Testis (tissue), 3 donors: Measurements from ENCODE around the gene TEKT5. TPM values are rescaled to one million over a fixed set of nuclear protein-coding genes. Genes with fewer than 3 reads are reported as not detected.

Experiments
- DNase-seq: peaks from one replicate; pipeline ENCODE4 v3.0.0-alpha.2; 2019
- H3K27ac ChIP-seq, 2 donors: fragments of 200-600 bp; sonication (generic); one replicate each; pipeline ENCODE4 v1.5.1; 2019
- H3K27me3 ChIP-seq: fragments of 200-600 bp; sonication (generic); one replicate; pipeline ENCODE4 v1.5.1; 2019
- H3K36me3 ChIP-seq: fragments of 200-600 bp; sonication (generic); one replicate; pipeline ENCODE4 v1.5.1; 2017; ENCODE audit warnings: low read depth; ENCODE audit errors: missing control alignments
- H3K4me1 ChIP-seq: fragments of 200-600 bp; sonication (generic); one replicate; pipeline ENCODE4 v1.5.1; 2019
- H3K4me3 ChIP-seq, 2 donors: fragments of 200-600 bp; sonication (generic); one replicate each; pipeline ENCODE4 v1.5.1; 2017 to 2019
- H3K9me3 ChIP-seq: fragments of 200-600 bp; sonication (generic); one replicate; pipeline ENCODE4 v1.5.1; 2017
- POLR2A ChIP-seq: fragments of 450-650 bp; IDR thresholded peaks from one replicate; pipeline ENCODE4 v1.6.1; 2017; ENCODE audit warnings: antibody characterized with exemption, mild to moderate bottlenecking, moderate library complexity
- WGBS, 2 donors: methylation state at CpG; one replicate each; pipeline ENCODE4 v1.1.5; 2018; 5-methylcytosine and 5-hydroxymethylcytosine counted together
- intact Hi-C: fragments of 100-400 bp; cut with DNase I; formaldehyde crosslinking; loops from one replicate; pipeline ENCODE4 v1.15.1; 2023; ENCODE audit warnings: low total_unique reads
- polyA plus RNA-seq: library from polyadenylated mRNA; stranded (reverse); fragments of 350-450 nt; fragmentation: Illumina TruSeq; extraction: RNeasy Lipid Tissue Mini Kit (QIAGEN cat#74804); gene quantifications from one replicate; pipeline ENCODE4 v1.2.3, GENCODE V29; 2014; ENCODE audit warnings: low read depth, low replicate concordance; ENCODE audit not compliant: insufficient read depth
- total RNA-seq, 2 donors: library from RNA; depleted of rRNA; stranded (reverse); fragments of >200 nt; gene quantifications; one replicate each; pipeline ENCODE4 v1.2.3, GENCODE V29; 2016
- TF ChIP-seq, protein P1 (sequence below), 3 experiments: fragments of 450-650 bp in 2 of 3; fragments of 200-600 bp in 1 of 3; sonication (generic) in 1 of 3; IDR thresholded peaks; one replicate each; pipeline ENCODE4 v1.5.1; 2016 to 2019; ENCODE audit warnings: antibody characterized with exemption in 3 of 3, mild to moderate bottlenecking in 2 of 3, moderate library complexity in 1 of 3

The TEKT5 gene
- total and polyA plus RNA-seq, 3 donors from 2014 or later, result 20.7 to 69.1 (median 35.6) TPM

DNA sequence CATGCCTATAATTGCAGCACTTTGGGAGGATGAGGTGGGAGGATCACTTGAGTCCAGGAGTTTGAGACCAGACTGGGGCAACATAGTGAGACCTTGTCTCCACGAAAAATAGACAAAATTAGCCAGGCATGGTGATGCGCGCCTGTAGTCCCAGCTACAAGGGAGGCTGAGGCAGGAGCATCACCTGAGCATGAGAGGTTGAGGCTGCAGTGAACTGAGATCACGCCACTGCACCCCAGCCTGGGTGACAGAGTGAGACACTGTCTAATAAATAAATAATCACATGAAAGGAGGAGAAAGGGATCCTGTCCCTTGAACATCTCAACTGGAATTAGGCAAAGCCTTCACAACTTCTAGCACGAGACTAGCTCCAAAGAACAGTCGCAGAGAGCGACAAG lies 53.2 kb downstream of the TEKT5 start:
- TF ChIP-seq POLR2A, result no peak
- TF ChIP-seq, protein P1, sequence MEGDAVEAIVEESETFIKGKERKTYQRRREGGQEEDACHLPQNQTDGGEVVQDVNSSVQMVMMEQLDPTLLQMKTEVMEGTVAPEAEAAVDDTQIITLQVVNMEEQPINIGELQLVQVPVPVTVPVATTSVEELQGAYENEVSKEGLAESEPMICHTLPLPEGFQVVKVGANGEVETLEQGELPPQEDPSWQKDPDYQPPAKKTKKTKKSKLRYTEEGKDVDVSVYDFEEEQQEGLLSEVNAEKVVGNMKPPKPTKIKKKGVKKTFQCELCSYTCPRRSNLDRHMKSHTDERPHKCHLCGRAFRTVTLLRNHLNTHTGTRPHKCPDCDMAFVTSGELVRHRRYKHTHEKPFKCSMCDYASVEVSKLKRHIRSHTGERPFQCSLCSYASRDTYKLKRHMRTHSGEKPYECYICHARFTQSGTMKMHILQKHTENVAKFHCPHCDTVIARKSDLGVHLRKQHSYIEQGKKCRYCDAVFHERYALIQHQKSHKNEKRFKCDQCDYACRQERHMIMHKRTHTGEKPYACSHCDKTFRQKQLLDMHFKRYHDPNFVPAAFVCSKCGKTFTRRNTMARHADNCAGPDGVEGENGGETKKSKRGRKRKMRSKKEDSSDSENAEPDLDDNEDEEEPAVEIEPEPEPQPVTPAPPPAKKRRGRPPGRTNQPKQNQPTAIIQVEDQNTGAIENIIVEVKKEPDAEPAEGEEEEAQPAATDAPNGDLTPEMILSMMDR (IDR thresholded peaks at IDR 0.05), result no peak
- DNase-seq, result no peak
- H3K4me3 ChIP-seq, result no peak overlapping the region
- no peaks in the 10 kb centered on the region for H3K27me3 ChIP-seq
- H3K9me3 ChIP-seq, result no peaks in the 10 kb centered on the region
- H3K27ac ChIP-seq, result peak overlapping the region in 1 of 2 donors; percentile 21
- H3K4me1 ChIP-seq, result peaks cover 3% of the 10 kb centered on the region
- intact Hi-C loops, result no loop called here
- no peaks in the 10 kb centered on the region for H3K36me3 ChIP-seq
- WGBS, 2 donors, result 94 to 98% methylated on average over 7 of the region's 7 CpGs

DNA sequence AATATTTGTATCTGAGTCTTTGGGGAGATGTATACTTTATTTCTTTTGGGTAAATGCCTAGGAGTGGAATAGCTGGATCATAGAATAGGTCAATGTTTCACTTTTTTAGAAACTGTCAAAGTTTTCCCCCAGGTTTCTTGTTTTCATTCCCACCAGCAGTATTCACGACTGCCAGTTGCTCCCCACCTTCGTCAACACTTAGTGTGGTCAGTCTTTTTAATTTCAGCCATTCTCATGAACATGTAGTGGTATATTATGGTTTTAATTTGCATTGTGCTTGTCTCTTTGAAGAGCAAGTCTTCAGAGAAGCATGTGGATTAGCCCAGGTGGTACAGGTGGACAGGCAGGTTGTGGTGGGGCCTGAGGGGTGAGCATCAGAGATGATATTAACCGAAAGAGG lies 53.8 kb downstream of the TEKT5 start:
- no peak for DNase-seq
- H3K36me3 ChIP-seq, result no peaks in the 10 kb centered on the region

DNA sequence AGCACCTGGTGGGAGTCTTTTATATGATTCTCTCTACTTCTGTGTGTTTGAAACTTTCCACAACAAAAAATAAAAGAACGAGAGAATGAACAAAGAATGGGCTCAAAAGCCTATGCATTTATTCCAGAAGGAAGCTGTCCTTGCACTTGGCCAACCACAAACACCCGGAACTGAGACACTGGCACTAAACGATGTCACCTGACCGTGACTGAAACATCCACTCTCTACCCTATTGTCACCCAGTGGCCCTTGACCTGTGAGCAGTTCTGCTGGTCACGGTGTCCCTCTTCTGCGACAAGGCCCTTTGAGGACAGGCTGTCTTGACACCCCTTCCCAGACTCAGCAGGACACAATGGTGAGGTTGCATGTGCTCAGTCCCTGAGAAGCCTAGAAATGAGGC lies 56.6 kb downstream of the TEKT5 start:
- no peak for DNase-seq
- Histone ChIP-seq H3K9me3 (no peaks in the 10 kb centered on the region), H3K27me3 (no peaks in the 10 kb centered on the region), H3K27ac (no peak overlapping the region), H3K36me3 (no peaks in the 10 kb centered on the region), H3K4me3 (no peak overlapping the region), H3K4me1 (peaks cover 3% of the 10 kb centered on the region)
- TF ChIP-seq POLR2A, result no peak
- TF ChIP-seq, protein P1 (IDR thresholded peaks at IDR 0.05), result no peak
- WGBS, 2 donors, result 86 to 89% methylated on average over 6 of the region's 6 CpGs
- intact Hi-C loops, result no loop called here

More for the DNA sequence above, 53.8 kb downstream of the TEKT5 start:
- no peaks in the 10 kb centered on the region for H3K9me3 ChIP-seq
- intact Hi-C loops, result no loop called here
- peaks cover 3% of the 10 kb centered on the region for H3K4me1 ChIP-seq
- H3K27ac ChIP-seq, result no peak overlapping the region
- no peak overlapping the region for H3K4me3 ChIP-seq
- TF ChIP-seq POLR2A, result no peak
- TF ChIP-seq, protein P1 (IDR thresholded peaks at IDR 0.05), result no peak
- H3K27me3 ChIP-seq, result no peaks in the 10 kb centered on the region
- 95 to 97% methylated on average over 3 of the region's 3 CpGs for WGBS, 2 donors

DNA sequence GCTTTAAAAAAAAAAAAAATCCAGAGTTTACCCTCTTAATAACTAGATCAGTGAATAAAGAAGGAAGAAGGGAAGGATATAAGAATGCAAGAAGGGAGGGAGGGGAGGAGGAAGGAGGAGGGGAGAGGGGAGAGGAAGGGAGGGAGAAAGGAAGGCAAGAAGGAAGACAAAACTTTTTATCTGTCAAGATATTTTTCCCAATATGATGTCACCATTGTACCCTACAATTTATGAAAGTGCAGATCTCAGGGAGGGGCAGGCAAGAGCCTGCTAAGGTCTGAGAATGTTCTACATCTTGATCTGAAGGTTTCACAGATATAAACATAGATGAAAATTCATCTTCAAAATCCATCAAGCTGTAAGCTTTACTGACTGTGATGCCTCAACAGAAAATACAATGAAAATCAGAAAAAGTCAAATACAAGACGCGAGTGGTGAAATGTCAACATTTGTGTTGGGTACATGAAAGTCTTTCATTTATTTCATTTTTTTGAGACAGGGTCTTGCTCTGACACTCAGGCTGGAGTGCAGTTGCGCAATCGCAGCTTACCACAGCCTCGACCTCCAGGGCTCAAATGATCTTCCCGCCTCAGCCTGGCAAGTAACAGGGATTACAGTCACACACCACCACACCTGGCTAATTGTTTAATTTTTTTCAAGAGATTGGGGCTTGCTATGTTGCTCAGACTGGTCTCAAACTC lies 57.2 kb downstream of the TEKT5 start:
- no peak for DNase-seq
- Histone ChIP-seq H3K9me3 (no peaks in the 10 kb centered on the region), H3K36me3 (no peaks in the 10 kb centered on the region), H3K4me3 (no peak overlapping the region), H3K27me3 (no peaks in the 10 kb centered on the region), H3K4me1 (peaks cover 3% of the 10 kb centered on the region), H3K27ac (no peak overlapping the region)
- 79 to 87% methylated on average over 6 of the region's 6 CpGs for WGBS, 2 donors
- TF ChIP-seq, protein P1 (IDR thresholded peaks at IDR 0.05), result no peak
- no peak for TF ChIP-seq POLR2A
- intact Hi-C loops, result no loop called here
